Neural progenitor cell (in vitro differentiated cells): ENCODE data around the gene NT5DC3.

ENCODE experiments used
- CTCF ChIP-seq: fragments of 200-600 bp; sonication (generic); IDR thresholded peaks from 2 replicates; pipeline ENCODE4 v1.5.1; 2017; ENCODE audit warnings: antibody characterized with exemption, mild to moderate bottlenecking
- EZH2 ChIP-seq: fragments of 200-600 bp; sonication (generic); IDR thresholded peaks from 2 replicates; pipeline ENCODE4 v1.6.1; 2017; ENCODE audit warnings: antibody characterized with exemption, mild to moderate bottlenecking, moderate library complexity

GRCh38 chr12:103810111-103810510 lies 30.9 kb downstream of the NT5DC3 start:
- TF ChIP-seq CTCF (no peak), EZH2 (no peak)
